GM13977 (cell line): Measurements from ENCODE around the gene IDS.

ENCODE experiments used
- DNase-seq: peaks from one replicate; pipeline ENCODE4 v3.0.0; 2012; ENCODE audit warnings: low spot score
- CTCF ChIP-seq: IDR thresholded peaks from 2 replicates; pipeline ENCODE4 v1.5.1; 2012; ENCODE audit warnings: mild to moderate bottlenecking, control low read depth; ENCODE audit not compliant: insufficient read depth; ENCODE audit errors: extremely low read depth, missing control alignments
- in situ Hi-C: fragments of 300-500 bp; cut with MboI; formaldehyde crosslinking; loops from one replicate; pipeline ENCODE4 v1.12.0; 2022; ENCODE audit warnings: low sequenced_read_pairs, low pct_unique_long_range_greater_than_20kb, mixed read lengths, inconsistent platforms; ENCODE audit not compliant: unreplicated experiment

Gene IDS

GRCh38 chrX:149472625-149473024 is 32.5 kb downstream of the IDS start:
- in situ Hi-C loops, result loop anchor here (25.0 kb wide), 1 partner anchor 1435 kb away; no protein-coding TSS in a partner anchor
- no peak for DNase-seq
- TF ChIP-seq CTCF, result no peak

GRCh38 chrX:149471397-149471796 is 33.7 kb downstream of the IDS start:
- no peak for TF ChIP-seq CTCF
- in situ Hi-C loops, result loop anchor here (25.0 kb wide), 1 partner anchor 1434 kb away; no protein-coding TSS in a partner anchor

GRCh38 chrX:149470955-149471354 is 34.2 kb downstream of the IDS start:
- peak; percentile 61 for DNase-seq
- TF ChIP-seq CTCF, result peak; percentile 91
- in situ Hi-C loops, result loop anchor here (25.0 kb wide), 1 partner anchor 1434 kb away; no protein-coding TSS in a partner anchor

More at GRCh38 chrX:149471397-149471796, 33.7 kb downstream of the IDS start:
- no peak for DNase-seq

GRCh38 chrX:149469406-149469805 is 35.7 kb downstream of the IDS start:
- no peak for DNase-seq
- in situ Hi-C loops, result loop anchor here (25.0 kb wide), 1 partner anchor 1432 kb away; no protein-coding TSS in a partner anchor

GRCh38 chrX:149467920-149468319 is 37.2 kb downstream of the IDS start:
- DNase-seq, result no peak
- in situ Hi-C loops, result loop anchor here (25.0 kb wide), 1 partner anchor 1431 kb away; no protein-coding TSS in a partner anchor
- no peak for TF ChIP-seq CTCF

More at GRCh38 chrX:149469406-149469805, 35.7 kb downstream of the IDS start:
- TF ChIP-seq CTCF, result no peak

GRCh38 chrX:149467461-149467860 is 37.6 kb downstream of the IDS start:
- DNase-seq, result no peak
- TF ChIP-seq CTCF, result no peak
- in situ Hi-C loops, result loop anchor here (25.0 kb wide), 1 partner anchor 1430 kb away; no protein-coding TSS in a partner anchor
